OCI-LY3 (cell line): Measurements from ENCODE around the gene KLHDC9.

Source experiments
- CTCF ChIP-seq: fragments of 200-600, 300-600 bp; sonication (generic); IDR thresholded peaks from 2 replicates; pipeline ENCODE4 v1.5.1; 2014; ENCODE audit warnings: antibody characterized with exemption, low read length, low read depth
- EZH2phosphoT487 ChIP-seq: fragments of 200-600 bp; shearing (Covaris generic); IDR thresholded peaks from 2 replicates; pipeline ENCODE4 v1.6.1; 2018; ENCODE audit warnings: antibody characterized with exemption, mixed run types, low read depth

- no peak for TF ChIP-seq CTCF
- no peak for TF ChIP-seq EZH2phosphoT487
These were observed 42.7 kb downstream of the KLHDC9 start for GRCh38 chr1:161140755-161141400.
